ENCODE results near the gene CCDC12. TPM values are rescaled to one million over a fixed set of nuclear protein-coding genes. Genes with fewer than 3 reads are reported as not detected.

CCDC12 gene
- total RNA-seq, 1 donor from 2014 or later: 22.3 TPM

DNA sequence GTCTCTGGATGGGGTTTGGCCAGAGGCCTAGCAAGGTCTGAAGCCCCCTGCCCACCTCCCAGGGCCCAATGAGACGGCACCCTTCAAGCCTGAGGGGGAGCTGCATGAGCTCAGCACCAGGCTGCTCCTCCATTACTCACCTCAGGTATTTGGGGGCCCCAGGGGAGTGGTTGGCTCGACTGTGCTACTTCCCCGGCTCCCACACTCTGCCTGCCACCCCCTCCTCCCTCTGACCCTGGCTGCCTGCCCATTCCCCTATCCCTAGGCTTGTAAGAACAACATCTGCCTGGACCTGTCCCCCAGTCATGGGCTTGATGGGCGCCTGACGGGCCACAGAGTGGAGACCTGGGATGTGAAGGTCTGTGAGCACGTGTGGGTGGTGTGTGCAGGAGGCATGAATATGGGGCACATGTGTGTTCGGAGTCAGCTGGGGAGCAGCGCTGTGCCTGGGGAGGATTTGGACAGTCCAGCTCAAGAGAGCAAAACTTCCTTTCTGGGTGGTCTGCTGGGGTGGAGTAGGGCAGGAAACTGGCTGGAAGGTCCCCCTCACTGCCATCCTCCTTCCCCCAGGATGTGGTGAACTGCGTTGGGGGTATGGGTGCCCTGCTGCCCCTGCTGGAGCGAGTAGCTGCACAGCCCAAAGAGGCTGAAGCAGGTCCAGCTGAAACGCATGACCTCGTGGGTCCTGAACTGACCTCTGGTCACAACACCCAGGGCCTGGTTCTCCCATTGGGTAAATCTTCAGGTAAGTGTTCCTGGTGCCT, 20.3 kb upstream of the CCDC12 start:
- no peak for DNase-seq (ENCODE audit: low read depth)

DNA sequence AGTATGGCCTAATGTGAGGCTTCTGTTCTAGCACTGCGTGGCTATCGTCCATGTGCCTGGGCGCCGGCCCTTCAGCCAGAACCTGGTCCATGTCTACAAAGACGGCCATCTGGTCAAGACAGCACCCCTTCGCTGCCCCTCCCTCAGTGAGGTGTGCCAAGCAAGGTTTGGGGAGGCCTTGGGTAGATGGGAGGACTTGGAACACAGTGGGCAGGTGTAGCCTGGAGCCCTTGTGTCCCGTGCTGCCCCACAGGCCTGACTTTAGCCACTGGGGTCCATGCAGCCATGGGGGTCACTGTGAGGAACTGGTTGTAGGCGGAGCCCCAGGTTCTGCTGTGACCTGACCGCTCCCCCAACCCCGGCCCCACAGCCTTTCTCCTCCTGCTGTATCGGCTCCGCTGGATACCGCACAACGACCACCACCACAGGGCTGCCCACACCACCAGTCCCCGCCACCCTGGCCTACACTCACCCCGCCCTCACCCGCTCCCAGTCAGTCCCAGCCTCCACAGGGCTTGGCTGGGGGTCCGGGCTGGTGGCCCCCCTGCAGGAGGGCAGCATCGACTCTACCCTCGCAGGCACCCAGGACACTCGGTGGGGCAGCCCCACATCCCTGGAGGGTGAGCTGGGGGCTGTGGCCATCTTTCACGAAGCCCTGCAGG, 19.5 kb upstream of the CCDC12 start:
- no peak for DNase-seq (ENCODE audit: low read depth)

DNA sequence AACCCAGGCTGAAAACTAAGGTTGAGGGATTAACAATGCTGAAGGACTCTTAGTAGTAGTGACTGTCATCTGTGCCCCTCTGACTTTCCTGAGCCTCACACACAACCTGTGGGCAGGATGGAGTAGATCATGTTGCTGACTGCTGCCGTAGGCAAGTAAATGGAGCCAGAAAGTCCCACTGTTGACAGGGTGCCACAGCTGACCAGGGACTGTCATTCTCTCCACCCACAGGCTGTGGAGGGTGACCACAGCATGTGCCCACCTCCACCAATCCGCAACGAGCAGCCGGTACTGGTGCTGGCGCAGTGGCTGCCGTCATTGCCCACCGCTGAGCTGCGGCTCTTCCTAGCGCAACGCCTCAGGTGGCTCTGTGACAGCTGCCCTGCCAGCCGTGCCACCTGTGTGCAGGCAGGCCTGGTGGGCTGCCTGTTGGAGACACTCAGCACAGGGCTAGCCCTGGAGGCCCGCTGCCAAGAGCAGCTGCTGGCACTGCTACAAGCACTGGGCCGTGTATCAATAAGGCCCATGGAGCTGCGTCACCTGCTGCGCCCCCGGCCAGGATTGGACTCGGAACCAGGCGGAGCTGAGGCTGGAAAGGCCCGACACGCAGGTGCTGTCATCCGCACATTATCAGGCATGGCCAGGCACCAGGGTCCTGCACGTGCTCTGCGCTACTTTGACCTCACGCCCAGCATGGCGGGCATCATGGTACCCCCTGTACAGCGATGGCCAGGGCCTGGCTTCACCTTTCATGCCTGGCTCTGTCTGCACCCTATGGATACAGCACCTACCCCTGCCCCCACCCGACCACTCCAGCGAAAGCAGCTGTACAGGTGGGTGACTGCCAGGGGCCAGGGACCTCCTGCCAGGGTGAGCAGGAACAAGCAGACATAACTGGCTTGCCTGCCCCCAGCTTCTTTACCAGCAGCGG, 18.5 kb upstream of the CCDC12 start:
- no peak for DNase-seq (ENCODE audit: low read depth)

DNA sequence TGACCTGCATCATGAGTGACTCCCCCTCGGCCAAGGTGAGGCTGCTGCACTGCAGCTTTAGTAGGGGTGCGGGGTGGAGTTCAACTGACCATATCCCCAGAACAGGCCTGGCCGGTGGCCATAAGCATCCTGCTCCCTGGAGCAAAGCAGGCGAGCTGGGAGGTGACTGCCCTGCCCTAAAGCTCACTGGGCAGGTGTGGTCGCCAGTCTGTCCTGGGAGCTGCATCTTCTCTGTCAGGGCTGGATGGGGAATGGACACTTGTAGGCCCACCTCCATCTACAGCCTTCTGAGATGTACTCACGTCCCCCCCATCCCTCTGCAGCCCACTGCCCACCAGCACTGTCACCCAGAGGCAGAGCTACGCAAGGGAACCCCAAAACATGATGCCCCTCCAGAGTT, 17.4 kb upstream of the CCDC12 start:
- DNase-seq (ENCODE audit: low read depth): no peak

DNA sequence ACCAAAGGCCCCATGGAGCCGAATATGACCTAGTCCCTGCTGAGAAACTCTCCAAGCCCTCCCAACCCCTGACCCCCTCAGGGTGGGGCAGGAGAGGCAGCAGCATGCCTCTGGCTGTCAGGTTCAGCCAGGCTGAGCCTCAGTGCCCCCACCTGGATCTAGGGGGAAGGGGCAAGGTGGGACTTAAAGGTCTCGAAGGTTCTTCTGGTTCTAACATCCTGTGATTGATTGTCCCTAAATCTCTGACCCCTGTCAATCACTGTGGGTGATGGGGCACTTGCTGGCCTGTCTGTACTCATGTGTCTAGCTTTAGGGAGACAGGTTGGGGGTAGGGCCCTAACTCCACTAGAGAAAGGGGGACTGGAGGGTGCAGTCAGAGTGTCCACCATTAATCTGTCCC, 16.7 kb upstream of the CCDC12 start:
- DNase-seq (ENCODE audit: low read depth): no peak

DNA sequence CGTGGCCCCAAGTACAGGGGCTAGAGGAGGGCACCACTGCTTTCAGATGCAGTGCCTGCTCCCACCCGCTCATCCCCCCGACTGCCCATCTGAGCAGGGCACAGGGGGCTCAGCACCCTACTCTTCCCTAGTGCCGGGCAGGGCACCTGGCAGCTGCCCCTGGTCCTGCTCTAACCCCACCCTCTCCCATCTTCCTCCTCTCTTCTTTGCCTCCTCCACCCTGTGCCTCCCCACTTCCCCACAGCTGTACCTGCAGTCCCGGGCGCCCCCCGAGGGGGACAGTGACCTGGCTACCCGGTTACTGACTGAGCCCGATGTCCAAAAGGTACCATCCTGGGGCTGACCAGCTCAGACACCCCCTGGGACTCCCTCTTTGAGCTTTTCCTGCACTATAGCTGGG, 15.7 kb upstream of the CCDC12 start:
- no peak for DNase-seq (ENCODE audit: low read depth)

DNA sequence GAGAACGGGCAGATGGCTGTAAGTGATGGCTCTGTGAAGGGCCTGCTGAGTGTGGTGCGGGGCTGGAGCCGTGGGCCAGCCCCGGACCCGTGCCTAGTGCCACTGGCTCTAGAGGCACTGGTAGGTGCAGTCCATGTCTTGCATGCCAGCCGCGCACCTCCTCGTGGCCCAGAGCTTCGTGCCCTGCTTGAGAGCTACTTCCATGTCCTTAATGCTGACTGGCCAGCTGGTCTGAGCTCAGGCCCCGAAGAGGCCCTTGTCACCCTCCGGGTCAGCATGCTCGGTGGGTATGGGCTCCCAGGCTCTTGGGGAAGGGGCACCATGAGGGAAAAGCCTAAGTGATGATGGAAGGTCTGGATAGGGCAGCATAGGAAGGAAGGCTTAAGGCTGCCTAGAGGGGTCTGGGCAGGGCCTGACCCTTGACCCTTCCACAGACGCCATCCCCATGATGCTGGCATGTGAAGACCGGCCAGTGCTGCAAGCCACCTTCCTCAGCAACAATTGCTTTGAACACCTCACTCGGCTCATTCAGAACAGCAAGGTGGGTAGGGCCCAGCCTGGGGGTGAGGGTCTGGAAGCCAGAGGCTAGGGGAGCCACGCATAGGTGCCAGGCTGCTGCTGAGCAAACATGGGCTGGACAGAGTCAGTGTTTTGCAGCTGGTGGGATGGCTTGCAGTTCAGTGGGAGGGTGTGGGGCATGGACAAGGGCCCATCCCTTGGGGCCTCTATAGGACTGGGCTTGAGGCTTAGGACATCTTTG, 15.0 kb upstream of the CCDC12 start:
- DNase-seq (ENCODE audit: low read depth): no peak

DNA sequence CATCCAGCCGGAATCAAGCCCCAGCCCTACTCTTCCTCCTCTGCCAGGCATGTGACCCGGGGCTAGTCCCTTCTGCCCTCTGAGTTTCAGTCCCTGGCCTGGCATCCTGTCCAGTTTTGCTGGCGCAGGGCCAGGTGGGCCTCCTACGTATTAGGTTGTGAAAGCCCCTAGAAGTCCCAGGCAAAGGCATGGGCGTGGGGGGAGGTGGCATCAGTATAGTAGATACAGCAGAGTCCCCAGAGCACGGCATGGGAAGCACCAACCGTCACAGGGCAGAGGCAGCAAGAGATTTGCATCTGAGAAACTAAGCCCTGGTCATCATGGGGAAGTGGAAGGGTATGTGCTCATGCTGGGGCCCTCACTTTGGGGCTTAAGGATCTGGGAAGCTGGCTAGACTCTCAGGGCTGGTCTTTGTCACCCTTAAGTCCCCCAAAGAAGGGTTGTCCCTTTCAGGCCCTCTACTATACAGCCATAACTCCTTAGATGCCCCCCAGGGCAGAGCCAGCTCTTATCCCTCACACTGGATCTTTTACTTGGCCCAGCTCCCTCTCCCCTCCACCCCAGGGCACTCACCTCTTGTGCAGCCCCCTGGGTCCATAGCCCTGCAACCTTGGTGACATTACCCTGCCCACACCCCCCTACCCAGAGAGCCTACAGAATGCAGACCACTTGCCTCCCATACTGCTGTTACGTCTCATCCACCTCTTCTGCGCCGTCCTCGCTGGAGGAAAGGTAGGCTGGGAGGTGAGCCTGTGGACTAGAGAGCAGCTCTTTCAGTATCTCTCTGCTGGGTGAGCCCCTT, 14.2 kb upstream of the CCDC12 start:
- no peak for DNase-seq (ENCODE audit: low read depth)

DNA sequence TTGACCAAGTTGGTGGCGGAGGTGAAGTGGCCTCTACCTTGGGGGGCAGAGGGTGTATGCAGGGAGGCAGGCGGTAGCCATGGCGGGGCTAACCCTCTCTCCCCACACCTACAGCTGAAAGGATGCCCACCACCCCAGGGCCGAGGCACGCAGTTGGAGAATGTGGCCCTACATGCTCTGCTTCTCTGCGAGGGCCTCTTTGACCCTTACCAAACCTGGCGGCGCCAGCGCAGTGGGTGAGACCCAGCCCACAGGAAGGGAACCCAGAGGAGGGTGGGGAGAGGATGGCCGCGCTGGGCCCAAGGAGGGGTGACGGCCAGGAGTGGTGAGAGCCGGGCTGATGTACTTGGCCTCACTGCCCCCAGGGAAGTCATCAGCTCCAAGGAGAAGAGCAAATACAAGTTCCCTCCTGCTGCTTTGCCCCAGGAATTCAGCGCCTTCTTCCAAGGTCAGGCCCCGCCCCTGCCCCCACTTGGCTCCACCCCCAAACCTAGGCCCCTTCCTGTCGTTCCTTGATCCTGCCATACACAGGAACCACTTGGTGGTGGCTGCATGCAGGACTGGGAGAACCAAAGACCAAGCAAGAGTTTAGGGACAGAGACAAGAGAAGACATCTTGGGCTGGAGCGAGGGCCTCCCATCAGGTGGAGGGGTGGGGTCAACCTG, 12.7 kb upstream of the CCDC12 start:
- no peak for DNase-seq (ENCODE audit: low read depth)

DNA sequence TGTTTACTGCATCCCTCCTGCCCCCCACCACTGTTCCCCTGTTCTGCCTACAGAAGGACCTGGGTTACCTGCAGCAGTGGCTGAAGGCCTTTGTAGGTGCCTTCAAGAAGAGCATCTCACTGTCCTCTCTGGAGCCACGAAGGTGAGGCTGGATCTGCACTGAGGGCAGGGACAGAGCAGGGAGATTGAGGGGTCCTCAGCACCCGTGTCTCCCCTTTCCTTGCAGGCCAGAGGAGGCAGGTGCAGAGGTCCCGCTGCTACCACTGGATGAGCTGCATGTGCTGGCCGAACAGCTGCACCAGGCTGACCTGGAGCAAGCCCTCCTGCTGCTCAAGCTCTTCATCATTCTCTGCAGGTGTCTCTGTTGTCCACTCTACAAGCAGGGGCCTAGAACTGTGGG, 12.1 kb upstream of the CCDC12 start:
- no peak for DNase-seq (ENCODE audit: low read depth)

DNA sequence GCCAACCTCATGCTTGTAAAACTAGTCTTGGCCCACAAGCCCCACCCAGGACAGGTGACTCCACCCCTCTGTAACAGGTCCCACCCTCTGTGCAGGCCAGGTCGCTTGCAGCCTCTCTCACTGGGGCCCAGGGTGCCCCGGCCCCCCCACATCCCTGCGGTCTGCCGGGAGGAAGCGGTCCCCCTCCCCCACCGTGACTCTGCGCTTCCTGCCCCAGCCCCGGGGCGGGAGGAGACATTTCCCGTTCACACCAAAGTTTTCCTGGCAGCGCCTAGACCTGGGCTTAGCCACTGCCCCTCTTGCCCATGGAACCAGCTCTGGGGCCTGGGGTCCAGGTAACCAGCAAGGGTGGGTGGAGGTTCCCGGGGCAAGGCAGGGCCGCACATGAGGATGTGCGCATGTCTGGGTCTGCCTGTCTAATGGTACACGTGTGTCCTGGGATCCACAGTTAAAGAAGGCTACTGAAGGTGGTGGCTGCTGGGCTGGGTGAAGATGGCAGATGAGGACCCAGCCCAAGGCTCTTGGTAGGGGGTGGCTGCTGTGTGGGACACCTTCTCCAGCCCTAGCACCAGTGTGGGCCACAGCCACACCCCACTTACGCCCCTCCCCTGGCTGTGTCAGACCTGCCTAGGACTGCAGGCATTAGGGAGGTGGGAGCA, 11.3 kb upstream of the CCDC12 start:
- no peak for DNase-seq (ENCODE audit: low read depth)

DNA sequence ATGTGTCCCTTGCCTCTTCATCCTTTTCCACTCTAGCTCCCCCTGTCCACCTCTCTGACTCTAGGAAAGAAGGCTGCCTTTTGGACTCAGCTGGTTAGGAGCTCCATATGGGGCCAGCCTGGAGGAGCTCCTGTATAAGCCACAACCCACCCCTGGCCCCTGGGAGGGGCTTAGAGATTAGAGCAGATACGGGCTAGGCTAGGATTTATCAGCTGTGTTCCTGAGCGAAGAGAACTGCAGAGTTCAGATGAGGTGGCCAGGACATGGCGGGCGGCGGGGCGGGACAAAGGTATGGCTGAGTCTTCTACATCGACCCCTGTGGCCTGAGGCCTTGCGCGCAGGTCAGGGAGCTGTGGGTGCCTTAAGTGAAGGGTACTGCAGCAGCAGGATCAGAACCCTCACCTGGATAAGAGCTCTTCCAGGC, 10.8 kb upstream of the CCDC12 start:
- no peak for DNase-seq (ENCODE audit: low read depth)

DNA sequence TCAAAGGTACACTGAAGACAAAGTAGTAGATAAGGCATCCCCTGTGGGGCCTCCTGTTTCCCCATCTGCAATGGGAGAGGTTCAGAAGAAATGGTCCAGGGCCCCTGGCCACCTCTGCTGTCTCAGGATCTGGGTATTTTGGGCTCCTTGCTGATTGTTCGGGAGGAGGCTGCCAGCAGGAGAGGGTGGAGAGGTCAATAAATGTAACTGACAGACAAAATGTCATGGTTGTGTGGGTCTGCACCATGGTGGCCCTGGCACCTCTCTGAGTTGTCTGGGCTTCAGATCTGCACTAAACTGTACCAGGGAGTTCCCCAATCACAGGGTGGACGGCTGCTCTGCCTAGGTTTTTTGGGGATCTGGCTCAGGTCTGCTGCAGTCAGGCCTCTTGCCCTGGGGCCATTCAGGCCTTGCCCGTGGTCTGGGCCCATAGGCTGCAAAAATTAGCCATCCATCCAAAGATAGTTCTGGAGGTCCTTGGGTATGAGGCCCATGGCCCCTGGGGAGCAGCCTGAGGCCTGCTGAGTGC, 10.3 kb upstream of the CCDC12 start:
- DNase-seq (ENCODE audit: low read depth): no peak

DNA sequence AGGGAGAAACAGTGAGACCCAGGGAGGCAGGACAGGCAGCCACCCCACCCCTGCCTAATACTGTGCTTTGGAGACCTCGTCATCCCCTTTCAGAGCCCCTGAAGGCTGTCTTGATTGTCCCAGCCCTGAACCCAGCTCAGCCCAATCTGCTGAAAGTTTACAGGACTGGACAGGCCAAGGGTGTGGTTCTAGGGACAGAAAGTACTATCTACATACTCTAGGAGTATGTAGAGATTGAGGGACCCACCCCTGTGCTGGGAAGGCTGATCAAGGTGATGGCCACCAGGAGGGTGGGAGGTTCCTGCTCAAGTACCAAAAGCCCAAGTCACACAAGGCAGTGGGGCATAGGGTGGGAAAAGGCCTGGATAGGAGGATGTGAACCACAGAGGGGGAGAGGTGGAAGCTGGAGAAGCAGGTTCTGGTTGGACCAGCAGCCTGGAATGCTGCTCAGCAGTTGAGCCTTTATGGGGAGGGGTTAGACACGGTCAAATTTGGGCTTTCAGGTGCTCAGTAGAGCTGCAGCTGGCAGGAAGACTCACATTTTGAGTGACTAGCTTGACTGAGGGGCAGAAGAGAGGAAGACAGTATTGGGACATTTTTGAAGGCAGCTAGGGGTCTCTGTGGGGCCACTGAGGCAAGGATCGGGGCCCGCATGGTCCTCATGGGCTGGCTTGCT, 9.6 kb upstream of the CCDC12 start:
- DNase-seq (ENCODE audit: low read depth): no peak

DNA sequence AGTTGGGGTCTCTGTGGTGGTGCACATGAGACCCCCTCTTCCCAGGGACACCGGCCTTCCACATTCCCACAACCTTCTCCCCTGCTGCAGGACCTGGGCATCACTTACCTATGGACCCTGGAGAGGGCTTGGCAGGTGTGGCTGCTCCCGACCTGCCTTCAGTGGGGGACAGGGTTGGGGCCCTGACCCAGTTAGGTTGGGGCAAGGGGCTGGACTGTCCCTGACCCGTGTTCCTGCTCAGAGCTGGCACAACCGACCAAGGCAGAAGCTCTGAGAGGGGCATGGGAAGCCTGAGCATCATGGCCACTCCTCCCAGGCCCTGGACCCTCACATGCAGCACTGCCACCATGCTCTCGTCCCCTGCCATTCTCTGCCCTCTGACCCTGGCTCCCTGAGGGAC, 9.0 kb upstream of the CCDC12 start:
- no peak for DNase-seq (ENCODE audit: low read depth)

DNA sequence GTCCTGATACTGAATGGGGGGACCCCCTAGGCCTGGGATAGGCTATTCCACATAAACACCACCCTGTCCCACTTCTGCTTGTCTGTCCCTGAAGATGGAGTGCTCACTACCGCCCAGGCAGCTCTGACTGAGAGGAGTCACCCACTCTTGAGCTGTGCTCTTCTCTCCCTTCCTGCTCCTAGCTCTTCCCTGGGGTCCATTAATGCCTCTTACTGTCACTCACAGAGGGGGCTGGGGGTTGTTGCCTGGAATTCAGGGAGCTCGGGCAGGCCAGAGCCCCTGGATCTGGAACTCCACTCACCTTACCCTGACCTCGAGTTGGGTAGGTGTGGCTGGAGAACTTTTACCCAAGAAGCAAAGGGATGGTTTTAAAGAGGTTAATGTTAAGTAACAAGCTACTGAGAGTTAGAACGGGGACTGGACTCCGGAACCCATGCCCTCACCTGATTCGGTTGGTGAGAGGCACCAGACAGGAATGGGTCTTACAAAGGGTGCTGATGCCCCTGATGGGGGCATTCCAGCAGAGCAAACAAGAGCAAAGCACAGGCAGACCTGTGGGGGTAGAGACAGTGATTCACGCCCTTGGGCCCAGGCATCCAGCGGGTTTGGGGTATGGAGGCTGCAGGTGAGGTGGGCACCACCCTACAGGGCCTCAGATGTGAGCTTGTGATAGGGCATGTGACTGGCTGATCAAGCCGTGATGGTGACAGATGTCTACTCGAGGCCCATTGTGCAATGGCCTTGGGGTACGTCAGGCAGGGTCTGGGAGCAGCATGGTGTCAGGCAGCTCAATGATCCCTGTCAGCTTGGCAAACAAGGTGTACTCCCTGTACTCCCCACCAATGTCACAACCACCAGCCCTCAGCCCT, 8.3 kb upstream of the CCDC12 start:
- DNase-seq (ENCODE audit: low read depth): no peak

DNA sequence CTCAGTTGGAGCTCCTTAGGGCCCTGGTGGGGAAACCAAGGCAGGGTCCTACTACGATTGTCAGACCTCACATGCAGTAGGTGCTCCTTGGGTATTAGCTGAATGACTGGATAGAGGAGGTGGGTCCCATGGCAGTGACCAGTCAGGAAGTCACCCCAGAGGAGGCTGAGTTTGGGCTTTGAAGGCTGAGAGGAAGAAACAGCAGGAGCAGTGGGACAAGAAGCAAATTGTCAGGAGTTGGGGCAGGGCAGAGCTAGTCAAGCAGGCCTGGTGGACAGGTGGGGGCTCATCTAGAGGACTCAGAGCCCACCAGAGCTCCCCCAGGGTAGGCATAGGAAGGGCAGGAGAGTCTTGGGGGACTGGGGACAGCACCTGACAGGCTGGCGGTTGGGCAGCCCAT, 6.0 kb upstream of the CCDC12 start:
- DNase-seq (ENCODE audit: low read depth): no peak

DNA sequence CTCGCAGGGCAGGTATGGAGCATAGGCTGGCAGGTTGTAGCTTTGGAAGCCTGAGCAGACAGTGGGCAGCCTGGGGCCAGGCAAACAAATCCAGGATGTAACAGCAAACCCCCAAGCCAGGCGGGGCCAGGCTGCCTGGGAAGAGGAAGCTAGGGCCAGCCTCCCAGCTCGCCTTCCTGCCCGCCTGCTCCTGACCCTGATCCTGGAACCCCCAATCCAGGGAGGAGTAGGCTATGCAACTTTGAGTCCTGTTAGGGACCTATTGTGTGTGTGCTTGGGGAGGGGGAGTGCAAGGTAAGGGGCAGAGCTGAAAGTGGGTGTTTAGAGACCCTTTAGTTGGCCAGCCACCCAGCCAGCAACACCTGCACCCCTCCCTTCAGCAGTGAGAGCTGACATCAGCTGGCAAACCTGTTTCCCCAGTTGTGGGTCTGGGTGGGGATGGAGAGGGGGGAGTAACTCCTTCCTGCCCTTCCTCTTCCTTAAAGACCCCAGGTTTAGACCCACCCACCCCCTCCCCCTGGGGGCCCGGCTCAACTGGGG, 5.5 kb upstream of the CCDC12 start:
- DNase-seq (ENCODE audit: low read depth): no peak

Measured in renal cortical epithelial cell (primary cell).